HEK293T (cell line): ENCODE measurements around the gene BMF.

ENCODE experiments used
- FOXA1 ChIP-seq: fragments of 450-650 bp; IDR thresholded peaks from 2 replicates; pipeline ENCODE4 v1.6.1; 2016; ENCODE audit warnings: mild to moderate bottlenecking
- FOXK2 ChIP-seq: fragments of 450-650 bp; IDR thresholded peaks from 2 replicates; pipeline ENCODE4 v1.6.1; 2016; ENCODE audit warnings: mild to moderate bottlenecking
- FOXM1 ChIP-seq: fragments of 450-650 bp; IDR thresholded peaks from 2 replicates; pipeline ENCODE4 v1.6.1; 2017; ENCODE audit warnings: mild to moderate bottlenecking, borderline replicate concordance
- ZNF384 ChIP-seq: fragments of 450-650 bp; IDR thresholded peaks from 2 replicates; pipeline ENCODE4 v1.6.1; 2016

DNA sequence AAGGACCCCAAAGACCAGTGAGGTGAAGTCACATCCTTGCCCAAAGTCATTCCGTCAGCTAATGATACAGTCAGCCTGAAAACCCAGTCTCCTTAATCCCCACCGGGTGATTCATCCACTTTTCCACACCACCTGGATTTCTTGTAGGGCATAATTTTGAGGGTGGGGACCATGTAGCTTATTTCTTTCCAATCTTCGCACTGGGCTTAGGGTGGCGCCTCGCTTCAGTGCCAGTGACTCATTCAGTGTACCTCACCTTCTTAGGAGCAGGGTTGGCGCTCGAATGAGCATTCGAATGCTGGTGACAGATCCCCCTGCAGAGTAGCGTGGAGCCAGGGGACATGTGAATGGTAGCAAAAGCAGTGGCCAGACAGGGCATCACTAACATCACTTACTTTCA is 24.0 kb downstream of the BMF start:
- TF ChIP-seq FOXK2, result no peak
- TF ChIP-seq FOXM1, result no peak
- no peak for TF ChIP-seq ZNF384
- no peak for TF ChIP-seq FOXA1
